ENCODE measurements around the gene ZNF132. TPM values are rescaled to one million over a fixed set of nuclear protein-coding genes. Genes with fewer than 3 reads are reported as not detected.
A peak's percentile ranks its signal among the peaks of the same experiment; 100 is the strongest.

Gene ZNF132
- total RNA-seq, 8 experiments from 2014 or later = 5.2 to 13.2 (median 7.4) TPM

DNA sequence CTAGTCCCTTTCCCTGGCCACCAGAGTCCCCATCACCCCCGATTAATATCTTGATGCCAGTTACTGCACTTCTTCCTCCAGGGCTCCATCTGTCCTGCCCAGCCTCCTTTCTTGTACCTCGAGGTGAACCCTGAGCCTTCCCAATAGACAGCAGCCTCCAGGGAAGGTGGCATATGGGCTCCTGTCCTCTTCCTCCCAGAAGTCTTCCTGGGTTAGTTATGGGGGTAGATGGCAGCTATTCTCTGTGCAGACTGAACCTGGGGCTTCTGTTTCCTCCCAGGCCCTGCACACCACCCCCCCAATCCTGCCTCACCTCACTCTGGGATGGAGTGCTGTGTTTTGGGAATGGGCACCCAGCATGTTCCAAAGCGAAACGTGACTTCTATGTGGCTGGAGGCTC is 41.9 kb downstream of the ZNF132 start:
- Histone ChIP-seq H3K4me1 (replicated peaks in 1 of 2) (peaks cover 8 to 9% of the 10 kb centered on the region in 2 donors), H3K4me3 (no peak overlapping the region), H3K27ac (no peak overlapping the region)
- in situ Hi-C loops (cut with MboI; ENCODE audit: low pct_unique_long_range_greater_than_20kb in 2 of 9, low sequenced_read_pairs in 9 of 9, unreplicated experiment in 9 of 9) = no loop called here
- no peak for ATAC-seq (replicated peaks in 6 of 8)
- 80 to 100% (median 88%) methylated on average over 1 to 2 of the region's 4 CpGs; no CpG with 5 or more reads in 5 of the 10 experiments for WGBS, 10 experiments

DNA sequence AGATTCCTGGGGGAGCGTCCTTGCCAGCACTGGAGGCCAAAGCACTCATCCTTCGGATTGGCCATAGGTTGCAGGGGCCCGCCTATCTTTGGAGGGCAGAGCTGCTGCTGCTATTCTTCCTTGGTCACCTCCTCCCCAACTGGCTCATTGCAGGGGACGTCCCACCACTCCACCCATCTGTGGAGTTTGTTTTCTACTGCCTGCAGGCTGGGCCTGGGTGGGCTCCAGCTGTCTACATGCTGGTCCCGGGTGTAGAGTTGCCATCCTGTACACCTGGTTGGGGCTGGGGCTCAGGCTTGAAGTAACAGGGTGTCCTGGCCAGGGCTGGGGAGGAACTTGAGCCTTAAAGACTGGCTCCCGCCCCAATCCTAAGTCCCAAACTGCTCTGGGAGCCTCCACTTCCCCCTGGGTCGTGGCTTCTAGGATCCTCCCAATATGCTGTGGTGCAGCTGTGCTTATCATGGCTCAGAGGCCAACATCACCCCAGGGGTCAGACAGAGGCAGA is 42.4 kb downstream of the ZNF132 start:
- Histone ChIP-seq H3K4me1 (replicated peaks in 1 of 2) (peaks cover 8 to 9% of the 10 kb centered on the region in 2 donors), H3K4me3 (no peak overlapping the region), H3K27ac (no peak overlapping the region)
- WGBS, 10 experiments = 43 to 94% (median 63%) methylated on average over 2 to 5 of the region's 7 CpGs; no CpG with 5 or more reads in 5 of the 10 experiments
- no peak for ATAC-seq (replicated peaks in 6 of 8)
- in situ Hi-C loops (cut with MboI; ENCODE audit: low pct_unique_long_range_greater_than_20kb in 2 of 9, low sequenced_read_pairs in 9 of 9, unreplicated experiment in 9 of 9) = no loop called here

DNA sequence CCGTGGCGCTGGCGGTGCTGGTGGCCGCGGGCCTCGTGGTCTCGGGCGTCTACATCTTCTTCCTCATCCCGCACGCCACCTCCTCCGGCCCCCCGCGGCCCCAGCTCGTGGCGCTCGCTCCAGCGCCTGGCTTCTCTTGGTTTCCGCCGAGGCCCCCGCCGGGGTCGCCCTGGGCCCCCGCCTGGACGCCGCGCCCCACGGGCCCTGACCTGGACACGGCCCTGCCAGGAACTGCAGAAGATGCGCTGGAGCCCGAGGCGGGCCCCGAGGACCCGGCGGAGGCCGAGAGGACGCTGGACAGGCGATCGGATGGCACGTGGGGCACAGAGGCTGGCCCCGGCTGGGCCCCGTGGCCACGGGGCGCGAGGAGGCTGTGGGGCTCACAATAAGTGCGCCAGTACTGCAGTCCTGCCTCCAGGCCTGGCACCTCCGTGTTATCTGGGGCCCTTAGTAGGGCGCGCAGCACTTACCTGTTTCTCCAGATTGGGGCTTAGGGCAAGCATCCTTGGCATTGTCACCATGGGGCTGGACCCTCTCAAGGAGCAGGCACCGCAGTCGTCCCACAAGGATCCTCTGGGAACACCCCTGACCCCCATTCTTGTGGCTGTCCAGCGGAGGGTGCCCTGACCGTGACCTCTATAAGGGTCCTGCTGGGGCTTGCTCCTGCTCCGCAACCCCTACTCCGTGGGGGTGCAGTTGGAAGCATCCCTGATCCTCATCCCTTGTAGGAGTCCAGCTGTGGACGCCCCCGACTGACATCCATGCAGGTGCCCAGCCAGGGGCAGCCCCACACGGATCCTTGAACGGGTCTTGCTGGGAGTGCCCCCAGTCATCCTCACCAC is 43.0 kb downstream of the ZNF132 start:
- H3K4me1 ChIP-seq (replicated peaks in 1 of 2) = peaks cover 6 to 8% of the 10 kb centered on the region in 2 donors
- no peak overlapping the region for H3K27ac ChIP-seq
- ATAC-seq (replicated peaks in 6 of 8) = no peak
- 52 to 100% (median 78%) methylated on average over 2 to 9 of the region's 58 CpGs; no CpG with 5 or more reads in 4 of the 10 experiments for WGBS, 10 experiments
- H3K4me3 ChIP-seq = peak overlapping the region in 1 of 5 donors; percentile 15
- in situ Hi-C loops (cut with MboI; ENCODE audit: low pct_unique_long_range_greater_than_20kb in 2 of 9, low sequenced_read_pairs in 9 of 9, unreplicated experiment in 9 of 9) = no loop called here

DNA sequence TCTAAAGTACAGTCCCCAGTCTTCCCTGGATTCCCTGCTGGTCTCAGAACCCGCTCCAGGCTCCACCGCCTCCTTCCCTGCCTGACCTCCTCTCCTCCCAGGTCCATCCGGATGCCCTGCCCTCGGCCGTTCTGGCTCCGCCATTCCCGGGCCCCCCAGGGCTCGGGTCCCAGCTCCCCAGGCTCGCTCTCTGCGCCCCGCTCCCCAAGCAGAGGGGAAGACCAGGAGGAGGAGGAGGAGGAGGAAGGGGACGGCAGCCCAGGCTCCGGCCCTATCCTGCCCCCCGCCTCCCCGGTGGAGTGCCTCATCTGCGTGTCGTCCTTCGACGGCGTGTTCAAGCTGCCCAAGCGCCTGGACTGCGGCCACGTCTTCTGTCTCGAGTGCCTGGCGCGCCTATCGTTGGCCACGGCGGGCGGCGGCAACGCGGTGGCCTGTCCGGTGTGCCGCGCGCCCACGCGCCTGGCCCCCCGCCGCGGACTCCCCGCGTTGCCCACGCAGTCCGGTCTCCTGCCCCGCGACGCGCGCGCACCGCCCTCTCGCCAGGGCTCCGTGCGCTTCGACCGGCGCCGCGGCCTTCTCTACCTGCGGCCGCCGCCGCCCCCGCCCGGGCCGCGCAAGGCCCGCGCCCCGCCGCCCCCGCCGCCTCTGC is 43.9 kb downstream of the ZNF132 start:
- H3K4me3 ChIP-seq = peak overlapping the region in 1 of 5 donors; percentile 15
- WGBS, 10 experiments = 40% methylated on average over 1 to 2 of the region's 75 CpGs; no CpG with 5 or more reads in 8 of the 10 experiments
- in situ Hi-C loops (cut with MboI; ENCODE audit: low pct_unique_long_range_greater_than_20kb in 2 of 9, low sequenced_read_pairs in 9 of 9, unreplicated experiment in 9 of 9) = no loop called here
- H3K27ac ChIP-seq = no peak overlapping the region
- ATAC-seq (replicated peaks in 6 of 8) = peak in 7 of 8 experiments; percentile 19 to 47 (median 26)
- peaks cover 5 to 8% of the 10 kb centered on the region in 2 donors for H3K4me1 ChIP-seq (replicated peaks in 1 of 2)

DNA sequence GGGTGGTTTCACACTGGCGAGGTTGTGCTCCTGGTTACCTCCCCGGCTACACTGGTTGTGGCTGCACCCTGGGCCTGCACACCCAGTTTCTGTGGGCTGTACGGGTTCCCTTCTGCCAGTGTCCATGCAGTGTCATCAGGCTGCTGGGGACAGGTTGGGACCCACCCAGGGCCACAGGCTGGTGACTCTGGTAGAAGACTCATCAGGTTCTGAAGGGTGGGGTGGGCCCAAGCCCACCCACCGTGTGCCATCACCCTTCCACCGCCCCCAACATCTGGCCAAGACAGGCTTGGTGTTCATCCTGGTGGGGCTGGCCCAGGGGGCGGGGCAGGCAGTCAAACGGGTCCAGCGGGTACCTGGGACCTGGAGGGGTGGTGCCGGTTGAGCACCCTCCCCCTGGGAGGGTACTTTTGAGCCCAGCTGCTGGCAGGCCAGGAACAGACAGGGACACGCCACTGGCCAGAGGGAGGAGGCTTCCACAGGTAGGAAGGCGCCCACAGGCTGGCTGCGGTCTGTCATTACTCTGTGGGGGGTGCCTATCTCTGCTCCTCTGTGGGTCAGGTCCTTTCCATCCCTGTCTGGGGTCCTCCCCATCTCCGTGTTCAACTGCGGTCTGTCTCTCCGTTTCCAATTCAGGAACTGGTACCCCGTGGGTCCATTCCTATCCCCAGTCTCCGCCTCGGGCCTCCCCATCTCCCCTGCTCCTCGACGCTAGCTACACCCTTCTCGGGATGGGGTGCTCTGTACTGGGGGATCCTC is 44.6 kb downstream of the ZNF132 start, which contains the start of gene RNF225:
RNF225 (plus strand) TSS at position 437 of the 759 bp plus-strand sequence. CDS start 434 bp downstream, outside the sequence.
- Histone ChIP-seq H3K4me3 (peak within 1 kb of the TSS in 1 of 5 donors; percentile 15), H3K27ac (no peak within 1 kb of the TSS), H3K4me1 (replicated peaks in 1 of 2) (peaks cover 4 to 7% of the 10 kb centered on the region in 2 donors)
- in situ Hi-C loops (cut with MboI; ENCODE audit: low pct_unique_long_range_greater_than_20kb in 2 of 9, low sequenced_read_pairs in 9 of 9, unreplicated experiment in 9 of 9) = no loop called here
- 0 to 95% (median 33%) methylated on average over 1 to 3 of the region's 21 CpGs; no CpG with 5 or more reads in 5 of the 10 experiments for WGBS, 10 experiments
- peak; percentile 9 to 40 (median 24) for ATAC-seq (replicated peaks in 6 of 8)

DNA sequence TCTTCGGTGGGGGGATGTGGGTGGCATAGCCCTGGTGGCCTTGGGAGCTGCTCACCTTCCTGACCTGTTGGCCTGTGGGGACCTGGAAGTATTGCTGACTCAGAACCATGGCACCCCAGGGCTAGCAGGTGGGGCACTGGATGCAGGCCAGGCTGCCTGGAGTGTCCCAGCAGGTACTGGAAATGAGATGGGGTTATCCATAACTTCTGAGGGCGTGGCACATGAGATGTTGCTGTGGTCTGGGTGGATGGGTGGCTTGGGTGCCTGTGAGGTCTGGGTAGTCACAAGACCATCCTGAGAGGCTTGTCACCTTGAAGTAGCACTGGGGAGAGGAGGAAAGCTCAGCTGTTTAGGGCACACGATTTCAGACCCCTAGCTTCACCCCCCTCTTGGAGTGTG is 45.1 kb downstream of the ZNF132 start:
- Histone ChIP-seq H3K27ac (no peak overlapping the region), H3K4me1 (replicated peaks in 1 of 2) (peaks cover 0 to 3% of the 10 kb centered on the region in 2 donors), H3K4me3 (no peak overlapping the region)
- in situ Hi-C loops (cut with MboI; ENCODE audit: low pct_unique_long_range_greater_than_20kb in 2 of 9, low sequenced_read_pairs in 9 of 9, unreplicated experiment in 9 of 9) = no loop called here
- 58 to 100% (median 80%) methylated on average over 1 to 2 of the region's 3 CpGs; no CpG with 5 or more reads in 6 of the 10 experiments for WGBS, 10 experiments
- ATAC-seq (replicated peaks in 6 of 8) = peak in 5 of 8 experiments; percentile 2 to 10 (median 3)

DNA sequence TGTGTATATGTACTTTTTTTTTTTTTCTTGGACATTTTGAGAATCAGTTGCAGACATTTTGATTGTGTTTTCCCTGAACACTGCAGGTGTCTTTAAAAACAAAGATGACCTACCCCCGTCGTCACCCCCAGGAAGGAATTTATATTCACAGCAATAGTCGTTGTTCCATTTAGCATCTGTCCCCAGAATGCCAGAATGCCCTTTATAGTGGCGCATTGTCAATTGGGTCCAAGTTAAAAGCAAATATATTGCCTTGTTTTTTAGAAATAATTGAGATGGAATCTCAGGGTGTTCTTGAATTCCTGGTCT is 46.3 kb downstream of the ZNF132 start:
- Histone ChIP-seq H3K4me1 (replicated peaks in 1 of 2) (peaks cover 0 to 3% of the 10 kb centered on the region in 2 donors), H3K4me3 (no peak overlapping the region), H3K27ac (no peak overlapping the region)
- no peak for ATAC-seq (replicated peaks in 6 of 8)
- 86 to 100% (median 93%) methylated on average over 2 to 4 of the region's 4 CpGs; no CpG with 5 or more reads in 3 of the 10 experiments for WGBS, 10 experiments
- in situ Hi-C loops (cut with MboI; ENCODE audit: low pct_unique_long_range_greater_than_20kb in 2 of 9, low sequenced_read_pairs in 9 of 9, unreplicated experiment in 9 of 9) = no loop called here

DNA sequence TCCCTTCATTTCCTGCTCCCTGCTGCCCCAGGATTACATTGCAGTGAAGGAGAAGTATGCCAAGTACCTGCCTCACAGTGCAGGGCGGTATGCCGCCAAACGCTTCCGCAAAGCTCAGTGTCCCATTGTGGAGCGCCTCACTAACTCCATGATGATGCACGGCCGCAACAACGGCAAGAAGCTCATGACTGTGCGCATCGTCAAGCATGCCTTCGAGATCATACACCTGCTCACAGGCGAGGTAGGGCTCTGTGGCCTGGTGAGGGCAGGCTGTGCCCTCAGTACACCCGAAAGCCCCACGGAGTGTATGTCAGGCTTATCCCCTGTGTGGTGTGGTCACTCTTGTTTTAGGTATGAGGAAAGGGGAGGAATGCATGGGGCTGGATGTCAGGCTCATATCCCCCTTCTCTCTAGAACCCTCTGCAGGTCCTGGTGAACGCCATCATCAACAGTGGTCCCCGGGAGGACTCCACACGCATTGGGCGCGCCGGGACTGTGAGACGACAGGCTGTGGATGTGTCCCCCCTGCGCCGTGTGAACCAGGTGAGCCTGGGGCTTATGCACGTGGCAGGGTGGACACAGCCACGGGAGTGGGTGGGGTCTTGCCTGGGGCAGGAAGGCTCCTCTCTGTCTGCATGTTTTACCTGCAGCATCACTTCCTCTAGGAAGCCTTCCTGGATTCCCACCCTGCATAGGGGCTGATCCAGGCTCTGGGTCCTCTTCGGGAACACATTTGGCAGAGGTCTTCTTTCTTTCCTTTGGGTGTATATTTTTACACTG is 46.8 kb downstream of the ZNF132 start:
- in situ Hi-C loops (cut with MboI; ENCODE audit: low pct_unique_long_range_greater_than_20kb in 2 of 9, low sequenced_read_pairs in 9 of 9, unreplicated experiment in 9 of 9) = no loop called here
- H3K4me3 ChIP-seq = no peak overlapping the region
- no peak overlapping the region for H3K27ac ChIP-seq
- H3K4me1 ChIP-seq (replicated peaks in 1 of 2) = peaks cover 5% of the 10 kb centered on the region in 2 donors
- 88 to 100% (median 94%) methylated on average over 1 to 23 of the region's 26 CpGs; no CpG with 5 or more reads in 2 of the 10 experiments for WGBS, 10 experiments
- no peak for ATAC-seq (replicated peaks in 6 of 8)

DNA sequence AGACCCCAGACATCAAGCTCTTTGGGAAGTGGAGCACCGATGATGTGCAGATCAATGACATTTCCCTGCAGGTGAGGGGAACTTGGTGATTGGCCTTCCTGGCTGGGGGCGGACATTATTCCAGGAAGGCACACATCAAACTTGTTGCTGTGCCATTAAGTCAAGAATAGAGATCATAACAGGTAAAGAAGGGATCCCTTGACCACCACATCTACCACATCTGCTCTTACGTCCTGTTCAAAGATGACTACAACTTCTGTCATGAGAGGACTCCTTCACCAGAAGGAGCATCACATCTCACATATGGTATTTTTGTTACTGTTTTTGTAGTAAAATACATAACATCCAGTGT is 51.8 kb downstream of the ZNF132 start:
- peaks cover 16 to 18% of the 10 kb centered on the region in 2 donors for H3K4me1 ChIP-seq (replicated peaks in 1 of 2)
- WGBS, 10 experiments = 43 to 100% (median 90%) methylated on average over 1 to 3 of the region's 3 CpGs; no CpG with 5 or more reads in 4 of the 10 experiments
- H3K4me3 ChIP-seq = peak overlapping the region; percentile 57 to 84 (median 65)
- in situ Hi-C loops (cut with MboI; ENCODE audit: low pct_unique_long_range_greater_than_20kb in 2 of 9, low sequenced_read_pairs in 9 of 9, unreplicated experiment in 9 of 9) = no loop called here
- H3K27ac ChIP-seq = no peak overlapping the region
- no peak for ATAC-seq (replicated peaks in 6 of 8)

DNA sequence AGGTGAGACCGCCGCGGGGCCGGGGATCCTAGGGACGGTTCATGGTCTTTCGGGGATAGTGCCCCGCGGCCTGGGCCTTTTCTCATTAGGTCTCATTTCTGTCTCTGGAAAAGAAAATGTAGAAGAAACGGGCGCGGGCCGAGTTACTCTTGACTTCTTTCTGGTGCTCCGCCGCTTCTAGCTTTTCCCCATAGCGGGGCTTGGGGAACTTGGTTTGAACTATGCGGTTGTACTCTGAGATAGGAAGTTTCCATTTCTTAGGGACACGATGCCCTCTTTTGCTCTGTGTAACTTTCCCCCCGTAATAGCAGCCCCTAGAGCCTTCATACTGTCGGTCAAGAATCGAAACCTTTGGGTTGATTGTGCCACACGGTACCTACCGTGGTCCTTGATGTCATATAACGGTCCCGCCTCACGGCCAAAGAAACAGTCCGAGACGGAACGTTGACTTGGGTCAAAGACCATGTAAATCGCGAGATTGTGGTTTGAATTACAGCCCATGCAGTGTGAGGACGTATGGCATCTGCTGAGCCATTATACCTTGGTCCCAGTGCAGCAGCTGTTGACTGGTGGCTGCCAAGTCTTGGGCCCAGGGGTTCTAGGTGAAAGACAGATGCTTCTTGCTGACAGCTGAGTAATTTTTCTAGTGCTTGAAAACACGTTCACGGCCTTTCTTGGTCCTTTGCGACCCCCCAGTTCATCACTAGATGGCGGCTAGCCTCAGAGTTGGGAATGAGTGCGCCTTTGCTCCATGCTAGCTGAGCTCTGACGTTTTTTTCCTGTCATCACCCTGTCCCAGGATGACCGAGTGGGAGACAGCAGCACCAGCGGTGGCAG is 52.4 kb downstream of the ZNF132 start:
- peaks cover 16 to 18% of the 10 kb centered on the region in 2 donors for H3K4me1 ChIP-seq (replicated peaks in 1 of 2)
- H3K4me3 ChIP-seq = peak overlapping the region; percentile 57 to 84 (median 65)
- peak overlapping the region; percentile 98 to 99 for H3K27ac ChIP-seq
- peak in 2 of 8 experiments; percentile 0 to 3 for ATAC-seq (replicated peaks in 6 of 8)
- in situ Hi-C loops (cut with MboI; ENCODE audit: low pct_unique_long_range_greater_than_20kb in 2 of 9, low sequenced_read_pairs in 9 of 9, unreplicated experiment in 9 of 9) = no loop called here
- 0 to 21% (median 6%) methylated on average over 1 to 25 of the region's 39 CpGs for WGBS, 10 experiments

DNA sequence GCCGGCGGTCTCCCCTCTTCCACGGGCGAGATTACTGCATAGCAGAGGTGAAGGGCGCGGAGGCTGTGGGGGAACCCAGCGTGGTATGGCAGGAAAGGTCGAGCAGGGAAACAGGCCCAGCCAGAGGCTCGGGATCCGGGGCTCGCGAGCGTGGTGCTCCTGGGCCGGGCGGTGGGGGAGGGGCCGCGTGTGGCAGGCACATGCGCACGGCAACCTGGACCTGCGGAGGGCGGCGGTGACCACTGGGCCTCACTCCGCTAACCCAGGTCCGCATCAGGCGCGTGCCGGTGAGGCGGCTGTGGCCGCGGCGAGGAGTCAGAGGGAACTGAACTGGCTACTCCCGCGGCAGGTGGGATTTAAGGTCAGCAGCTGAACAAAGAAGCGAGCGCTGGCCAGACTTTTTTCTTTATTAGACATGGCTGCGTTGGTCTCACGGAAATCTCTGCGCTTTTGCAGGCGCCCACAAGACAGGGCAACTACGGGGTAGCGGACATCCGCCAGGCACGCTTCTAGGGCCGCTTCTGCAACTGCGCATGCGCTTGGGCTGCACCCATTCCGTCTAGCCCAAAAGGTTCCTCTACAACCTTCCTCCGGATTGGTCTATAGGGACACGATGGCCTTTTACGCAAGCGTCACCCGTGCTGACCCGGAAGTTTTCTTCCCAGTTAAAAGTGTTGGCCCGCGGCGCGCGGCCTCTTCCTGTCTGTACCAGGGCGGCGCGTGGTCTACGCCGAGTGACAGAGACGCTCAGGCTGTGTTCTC is 53.2 kb downstream of the ZNF132 start, which contains the start of gene RPS5:
RPS5 (plus strand) TSS at position 694 of the 762 bp plus-strand sequence. CDS start 869 bp downstream, outside the sequence.
- in situ Hi-C loops (cut with MboI; ENCODE audit: low pct_unique_long_range_greater_than_20kb in 2 of 9, low sequenced_read_pairs in 9 of 9, unreplicated experiment in 9 of 9) = no loop called here
- ATAC-seq (replicated peaks in 6 of 8) = peak; percentile 83 to 93 (median 87)
- 0% methylated on average over 4 to 14 of the region's 64 CpGs; no CpG with 5 or more reads in 3 of the 10 experiments for WGBS, 10 experiments
- peak within 1 kb of the TSS; percentile 57 to 84 (median 65) for H3K4me3 ChIP-seq
- peak within 1 kb of the TSS; percentile 98 to 99 for H3K27ac ChIP-seq
- H3K4me1 ChIP-seq (replicated peaks in 1 of 2) = peaks cover 18% of the 10 kb centered on the region in 2 donors

All from motor neuron (in vitro differentiated cells).